HFFc6 (cell line): ENCODE data around the gene SCML1. TPM values are rescaled to one million over a fixed set of nuclear protein-coding genes. Genes with fewer than 3 reads are reported as not detected.

Experiments
- DNase-seq: peaks from one replicate; pipeline ENCODE4 v3.0.0-alpha.2; 2018
- H3K27ac Mint-ChIP-seq: 2 replicates; pipeline ENCODE4 v1.8.0; 2020; ENCODE audit warnings: mild to moderate bottlenecking, mixed read lengths
- H3K27me3 Mint-ChIP-seq: 2 replicates; pipeline ENCODE4 v1.8.0; 2021; ENCODE audit warnings: mild to moderate bottlenecking, moderate library complexity, mixed read lengths; ENCODE audit not compliant: insufficient read depth
- H3K36me3 Mint-ChIP-seq: 2 replicates; pipeline ENCODE4 v1.8.0; 2021; ENCODE audit warnings: low read depth, mixed read lengths
- H3K4me1 Mint-ChIP-seq: 2 replicates; pipeline ENCODE4 v1.8.0; 2020; ENCODE audit warnings: low read depth, mixed read lengths
- H3K4me3 Mint-ChIP-seq: 2 replicates; pipeline ENCODE4 v1.8.0; 2020; ENCODE audit warnings: mild to moderate bottlenecking, moderate library complexity, mixed read lengths
- H3K9me3 Mint-ChIP-seq: 2 replicates; pipeline ENCODE4 v1.8.0; 2020; ENCODE audit warnings: mild to moderate bottlenecking, mixed read lengths
- CTCF ChIP-seq: fragments of 200-600 bp; sonication (generic); IDR thresholded peaks from 2 replicates; pipeline ENCODE4 v1.5.0; 2021; ENCODE audit warnings: antibody characterized with exemption, mild to moderate bottlenecking
- total RNA-seq, 6 experiments: library from RNA; stranded (reverse); fragmentation: NEBNext Ultra II Directional; extraction: Animal tissue kit (Norgen Biotek cat#: 25700); gene quantifications; 2 replicates in 1 of 6; 3 replicates in 5 of 6; pipeline ENCODE4 v1.2.3, GENCODE V29; 2021

The SCML1 gene
- total RNA-seq, 6 experiments from 2014 or later, result 7.3 to 11.3 (median 9.8) TPM

- Mint-ChIP-seq H3K9me3 (no peaks in the 10 kb centered on the region), H3K27ac (peak overlapping the region; percentile 94), H3K36me3 (no peaks in the 10 kb centered on the region), H3K4me1 (peaks cover 21% of the 10 kb centered on the region), H3K27me3 (no peaks in the 10 kb centered on the region), H3K4me3 (peak overlapping the region; percentile 98)
- DNase-seq, result peak; percentile 20
- TF ChIP-seq CTCF, result no peak
Measured at GRCh38 chrX:17737986-17738713, 857 bp downstream of the SCML1 start.

- Mint-ChIP-seq H3K4me1 (peaks cover 27% of the 10 kb centered on the region), H3K9me3 (no peaks in the 10 kb centered on the region), H3K4me3 (peak overlapping the region; percentile 98), H3K27ac (peak overlapping the region; percentile 94), H3K36me3 (no peaks in the 10 kb centered on the region), H3K27me3 (no peaks in the 10 kb centered on the region)
- no peak for DNase-seq
- no peak for TF ChIP-seq CTCF
Measured at GRCh38 chrX:17738737-17739535, 1.6 kb downstream of the SCML1 start.

DNA sequence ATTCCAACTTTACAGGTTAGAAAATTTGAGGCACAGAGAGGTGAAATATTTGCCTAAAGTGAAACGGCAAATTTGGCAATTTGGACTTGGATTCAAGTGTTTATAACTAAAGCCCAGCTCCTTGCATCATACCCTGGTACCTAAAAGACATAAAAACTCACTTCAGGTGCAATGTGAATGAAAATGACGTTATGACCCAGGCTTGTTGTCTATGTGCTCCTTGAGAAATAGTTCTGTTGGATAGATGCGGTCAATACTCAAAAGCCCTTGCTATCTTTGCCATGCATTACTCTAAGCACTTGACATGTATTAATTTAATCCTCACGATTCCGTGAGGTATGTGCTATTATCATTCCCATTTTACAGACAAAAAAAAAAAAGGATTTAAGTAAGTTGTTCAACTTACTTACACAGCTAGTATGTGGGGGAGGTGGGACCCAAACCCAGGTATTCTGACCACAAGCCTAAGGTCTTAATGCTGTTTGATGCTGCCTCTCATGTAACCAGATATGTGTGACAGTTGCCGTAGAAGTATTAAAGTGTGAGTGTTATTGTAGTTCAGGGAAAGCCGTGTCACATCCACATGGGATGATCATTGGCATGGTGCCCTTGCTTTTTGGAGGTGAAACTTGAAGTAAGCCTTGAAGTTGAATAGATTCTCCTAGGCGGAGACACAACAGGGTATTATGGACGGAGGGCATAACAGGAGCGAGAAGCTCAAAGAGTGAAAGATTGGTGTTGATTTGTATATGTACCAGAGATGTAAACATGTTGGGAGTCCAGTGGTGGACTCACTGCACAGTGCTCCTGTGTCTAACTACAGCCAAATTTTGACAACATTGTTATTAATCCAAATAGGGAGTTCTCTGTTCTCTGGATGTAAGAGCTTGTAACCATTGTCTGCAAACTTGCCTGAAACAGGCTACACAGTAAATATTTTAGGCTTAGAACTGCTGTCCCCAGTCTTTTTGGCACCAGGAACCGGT is 3.1 kb downstream of the SCML1 start:
- Mint-ChIP-seq H3K9me3 (no peaks in the 10 kb centered on the region), H3K4me3 (no peak overlapping the region), H3K4me1 (peaks cover 25% of the 10 kb centered on the region), H3K36me3 (no peaks in the 10 kb centered on the region), H3K27me3 (no peaks in the 10 kb centered on the region), H3K27ac (no peak overlapping the region)
- no peak for TF ChIP-seq CTCF
- DNase-seq, result no peak

- Mint-ChIP-seq H3K4me3 (no peak overlapping the region), H3K4me1 (peaks cover 21% of the 10 kb centered on the region), H3K9me3 (no peaks in the 10 kb centered on the region), H3K36me3 (no peaks in the 10 kb centered on the region), H3K27me3 (no peaks in the 10 kb centered on the region), H3K27ac (no peak overlapping the region)
- no peak for DNase-seq
- no peak for TF ChIP-seq CTCF
Measured at GRCh38 chrX:17741123-17741511, 3.8 kb downstream of the SCML1 start.

DNA sequence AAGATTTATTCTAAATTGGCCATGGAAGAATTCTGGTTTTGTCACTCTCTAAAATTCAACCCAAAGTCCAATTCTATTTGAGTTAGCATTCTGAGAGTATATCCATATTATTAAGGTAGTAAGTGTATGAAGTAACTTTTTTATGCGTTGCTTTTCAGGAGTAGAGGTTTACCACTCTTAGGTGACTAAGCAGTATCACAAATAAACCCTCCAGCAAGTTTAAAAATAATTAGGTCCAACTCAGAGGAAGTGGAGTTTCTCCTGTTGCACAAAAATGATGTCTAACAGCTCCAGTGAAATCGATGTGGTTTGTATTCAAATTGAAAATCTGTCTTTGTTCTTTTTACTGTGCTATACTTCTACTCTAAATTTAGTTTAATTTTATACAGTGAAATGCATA is 6.6 kb downstream of the SCML1 start:
- H3K27me3 Mint-ChIP-seq, result no peaks in the 10 kb centered on the region
- H3K27ac Mint-ChIP-seq, result no peak overlapping the region
- no peaks in the 10 kb centered on the region for H3K36me3 Mint-ChIP-seq
- H3K4me3 Mint-ChIP-seq, result no peak overlapping the region
- no peak for DNase-seq
- no peaks in the 10 kb centered on the region for H3K9me3 Mint-ChIP-seq
- TF ChIP-seq CTCF, result no peak
- H3K4me1 Mint-ChIP-seq, result peaks cover 17% of the 10 kb centered on the region
